Measurements from ENCODE around the gene TSPAN33.

Gene TSPAN33

GRCh38 chr7:129122078-129122750, 22.3 kb upstream of the TSPAN33 start:
- Mint-ChIP-seq H3K4me3 (no peak overlapping the region), H3K36me3 (ENCODE audit: low read depth) (peaks cover 9% of the 10 kb centered on the region), H3K4me1 (peaks cover 26% of the 10 kb centered on the region), H3K27me3 (peaks cover 9% of the 10 kb centered on the region), H3K27ac (peak overlapping the region; percentile 83), H3K9me3 (peaks cover 16% of the 10 kb centered on the region)
- no peak for ATAC-seq
- DNase-seq: no peak

GRCh38 chr7:129122751-129123509, 21.6 kb upstream of the TSPAN33 start:
- H3K9me3 Mint-ChIP-seq: peaks cover 16% of the 10 kb centered on the region

GRCh38 chr7:129123510-129123857, 21.0 kb upstream of the TSPAN33 start:
- no peak overlapping the region for H3K27ac Mint-ChIP-seq
- peaks cover 9% of the 10 kb centered on the region for H3K27me3 Mint-ChIP-seq
- DNase-seq (no peak), ATAC-seq (no peak)
- H3K36me3 Mint-ChIP-seq (ENCODE audit: low read depth): peaks cover 9% of the 10 kb centered on the region
- H3K9me3 Mint-ChIP-seq: peaks cover 16% of the 10 kb centered on the region
- no peak overlapping the region for H3K4me3 Mint-ChIP-seq
- H3K4me1 Mint-ChIP-seq: peaks cover 26% of the 10 kb centered on the region

More at GRCh38 chr7:129122751-129123509, 21.6 kb upstream of the TSPAN33 start:
- ATAC-seq: peak; percentile 79
- H3K4me1 Mint-ChIP-seq: peaks cover 26% of the 10 kb centered on the region
- DNase-seq: peak; percentile 46
- peak overlapping the region; percentile 83 for H3K27ac Mint-ChIP-seq
- peaks cover 9% of the 10 kb centered on the region for H3K27me3 Mint-ChIP-seq
- H3K36me3 Mint-ChIP-seq (ENCODE audit: low read depth): peaks cover 9% of the 10 kb centered on the region
- peak overlapping the region; percentile 36 for H3K4me3 Mint-ChIP-seq

GRCh38 chr7:129126314-129126713, 18.2 kb upstream of the TSPAN33 start:
- peaks cover 3% of the 10 kb centered on the region for H3K27me3 Mint-ChIP-seq
- H3K27ac Mint-ChIP-seq: no peak overlapping the region
- H3K4me1 Mint-ChIP-seq: peaks cover 24% of the 10 kb centered on the region
- H3K4me3 Mint-ChIP-seq: no peak overlapping the region
- H3K36me3 Mint-ChIP-seq (ENCODE audit: low read depth): peaks cover 2% of the 10 kb centered on the region
- DNase-seq (no peak), ATAC-seq (no peak)
- peaks cover 7% of the 10 kb centered on the region for H3K9me3 Mint-ChIP-seq

- Mint-ChIP-seq H3K27ac (no peak overlapping the region), H3K36me3 (ENCODE audit: low read depth) (no peaks in the 10 kb centered on the region), H3K4me1 (peaks cover 16% of the 10 kb centered on the region), H3K4me3 (no peak overlapping the region), H3K27me3 (peaks cover 3% of the 10 kb centered on the region), H3K9me3 (no peaks in the 10 kb centered on the region)
- ATAC-seq: no peak
- DNase-seq: no peak
Measured at GRCh38 chr7:129127154-129127553, 17.4 kb upstream of the TSPAN33 start.

- Mint-ChIP-seq H3K27me3 (peaks cover 3% of the 10 kb centered on the region), H3K4me1 (peaks cover 11% of the 10 kb centered on the region), H3K36me3 (ENCODE audit: low read depth) (no peaks in the 10 kb centered on the region), H3K9me3 (no peaks in the 10 kb centered on the region), H3K27ac (no peak overlapping the region), H3K4me3 (no peak overlapping the region)
- ATAC-seq (no peak), DNase-seq (no peak)
Measured at GRCh38 chr7:129127601-129128000, 16.9 kb upstream of the TSPAN33 start.

GRCh38 chr7:129134356-129134987, 10.0 kb upstream of the TSPAN33 start:
- H3K4me1 Mint-ChIP-seq: peaks cover 31% of the 10 kb centered on the region
- peak overlapping the region; percentile 21 for H3K27ac Mint-ChIP-seq
- ATAC-seq: no peak
- H3K9me3 Mint-ChIP-seq: no peaks in the 10 kb centered on the region
- H3K27me3 Mint-ChIP-seq: no peaks in the 10 kb centered on the region
- DNase-seq: no peak
- no peak overlapping the region for H3K4me3 Mint-ChIP-seq
- no peaks in the 10 kb centered on the region for H3K36me3 Mint-ChIP-seq (ENCODE audit: low read depth)

- Mint-ChIP-seq H3K27me3 (no peaks in the 10 kb centered on the region), H3K9me3 (no peaks in the 10 kb centered on the region), H3K4me3 (peak overlapping the region; percentile 18), H3K27ac (peak overlapping the region; percentile 68), H3K36me3 (ENCODE audit: low read depth) (no peaks in the 10 kb centered on the region), H3K4me1 (peaks cover 31% of the 10 kb centered on the region)
- ATAC-seq: no peak
- DNase-seq: no peak
Measured at GRCh38 chr7:129136887-129137642, 7.4 kb upstream of the TSPAN33 start.

- peak overlapping the region; percentile 86 for H3K4me3 Mint-ChIP-seq
- no peak for ATAC-seq
- no peak overlapping the region for H3K27ac Mint-ChIP-seq
- H3K9me3 Mint-ChIP-seq: no peaks in the 10 kb centered on the region
- peaks cover 28% of the 10 kb centered on the region for H3K4me1 Mint-ChIP-seq
- H3K27me3 Mint-ChIP-seq: peaks cover 14% of the 10 kb centered on the region
- no peak for DNase-seq
- H3K36me3 Mint-ChIP-seq (ENCODE audit: low read depth): no peaks in the 10 kb centered on the region
Measured at GRCh38 chr7:129143724-129144094, 798 bp upstream of the TSPAN33 start.

DNA sequence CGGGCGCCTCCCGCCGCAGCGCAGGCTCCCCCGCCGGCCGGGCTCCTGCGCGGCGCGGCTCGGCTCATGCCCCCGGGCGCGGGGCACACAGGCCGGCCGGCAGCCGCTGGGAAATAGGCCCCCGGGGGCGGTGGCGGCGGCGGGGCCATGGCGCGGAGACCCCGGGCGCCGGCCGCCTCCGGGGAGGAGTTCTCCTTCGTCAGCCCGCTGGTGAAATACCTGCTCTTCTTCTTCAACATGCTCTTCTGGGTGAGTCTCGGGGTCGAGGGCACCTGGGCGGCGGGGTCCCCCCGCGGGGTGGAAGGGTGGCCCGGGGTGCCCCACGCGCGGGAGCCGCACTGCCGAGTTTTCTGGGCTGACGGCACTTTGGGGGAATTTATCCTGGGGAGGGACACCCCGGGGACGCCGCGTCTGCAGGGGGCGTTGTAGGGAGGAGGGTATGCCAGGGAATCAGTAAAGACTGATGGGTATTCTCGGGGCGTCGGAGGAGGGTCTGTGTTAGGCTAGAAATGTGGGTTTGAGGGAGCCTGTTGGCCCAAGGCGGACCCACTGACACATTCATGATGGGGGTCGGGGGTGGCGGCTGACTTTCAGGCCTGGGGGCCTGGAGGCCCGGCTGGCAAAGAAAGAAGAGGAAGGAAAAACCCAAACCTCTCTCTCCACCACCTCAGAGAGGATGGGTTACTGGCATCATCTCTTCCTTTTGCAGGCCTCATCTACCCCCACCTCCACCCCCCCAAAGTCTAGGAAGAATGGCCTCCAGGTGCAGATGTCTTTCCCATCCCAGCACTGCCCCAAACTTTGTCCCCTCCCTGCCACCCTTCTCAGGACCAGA, 544 bp downstream of the TSPAN33 start:
- Mint-ChIP-seq H3K36me3 (ENCODE audit: low read depth) (no peaks in the 10 kb centered on the region), H3K27me3 (peaks cover 14% of the 10 kb centered on the region), H3K9me3 (no peaks in the 10 kb centered on the region), H3K27ac (peak overlapping the region; percentile 73), H3K4me1 (peaks cover 32% of the 10 kb centered on the region), H3K4me3 (peak overlapping the region; percentile 81)
- ATAC-seq (peak; percentile 52), DNase-seq (peak; percentile 42)

DNA sequence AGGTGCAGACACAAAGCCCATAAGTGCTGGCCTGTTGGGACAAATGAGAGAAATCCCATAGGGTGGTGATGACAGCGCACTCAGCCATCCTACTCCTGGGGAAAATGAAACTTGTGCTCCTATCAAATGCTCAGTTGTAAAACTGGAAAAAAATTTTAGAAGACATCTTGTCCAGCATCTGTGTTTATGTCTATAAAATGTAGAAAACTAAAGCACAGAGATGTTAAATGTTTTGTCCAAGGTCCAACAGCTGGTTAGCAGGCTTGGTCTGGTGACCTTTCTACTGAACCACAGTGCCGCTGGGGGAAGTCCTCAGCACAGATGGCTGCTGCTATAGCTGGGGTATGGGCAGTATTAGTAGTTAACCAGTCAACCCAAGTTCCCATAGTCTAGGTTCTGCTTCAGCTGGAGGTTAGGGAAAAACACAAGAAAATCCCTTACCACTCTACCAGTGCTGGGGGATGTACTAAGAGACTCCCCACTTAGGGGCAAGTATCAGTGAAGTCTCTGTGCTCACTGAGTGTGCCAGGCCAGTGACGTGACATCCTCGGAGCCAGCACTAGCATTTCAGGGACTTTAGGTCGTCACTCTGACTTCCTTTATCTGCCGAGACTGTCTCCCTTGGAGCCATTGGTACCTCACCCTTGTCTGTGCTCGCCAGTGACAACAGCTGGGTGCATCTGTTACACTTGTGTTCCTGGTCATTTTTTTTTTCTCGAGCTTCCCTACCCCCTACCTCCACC, 1.9 kb downstream of the TSPAN33 start:
- peak overlapping the region; percentile 52 for H3K27ac Mint-ChIP-seq
- H3K36me3 Mint-ChIP-seq (ENCODE audit: low read depth): no peaks in the 10 kb centered on the region
- H3K9me3 Mint-ChIP-seq: no peaks in the 10 kb centered on the region
- H3K4me3 Mint-ChIP-seq: peak overlapping the region; percentile 81
- peaks cover 32% of the 10 kb centered on the region for H3K4me1 Mint-ChIP-seq
- ATAC-seq (peak; percentile 44), DNase-seq (no peak)
- peaks cover 14% of the 10 kb centered on the region for H3K27me3 Mint-ChIP-seq

DNA sequence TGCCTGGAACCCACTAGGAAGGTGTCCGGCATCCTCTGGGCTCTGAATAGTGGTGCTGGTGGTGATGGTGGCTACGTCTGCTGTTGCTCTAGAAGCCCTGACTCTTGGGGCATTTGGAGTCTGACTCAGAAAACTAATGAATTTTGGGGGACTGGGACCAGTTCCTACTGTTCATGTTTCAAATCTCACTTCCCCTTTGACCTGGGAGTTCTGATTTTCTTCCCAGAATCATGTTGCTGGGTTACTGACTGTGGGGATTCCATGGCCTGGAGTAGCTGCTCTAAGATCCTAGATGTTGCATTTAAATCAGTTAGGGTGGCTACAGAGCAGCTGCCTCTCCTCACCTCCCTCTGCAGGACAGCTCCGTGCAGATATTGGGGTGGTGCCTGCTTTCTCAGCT, 3.2 kb downstream of the TSPAN33 start:
- H3K27ac Mint-ChIP-seq: peak overlapping the region; percentile 59
- H3K4me1 Mint-ChIP-seq: peaks cover 32% of the 10 kb centered on the region
- no peak for ATAC-seq
- H3K9me3 Mint-ChIP-seq: no peaks in the 10 kb centered on the region
- DNase-seq: no peak
- peak overlapping the region; percentile 23 for H3K4me3 Mint-ChIP-seq
- peaks cover 14% of the 10 kb centered on the region for H3K27me3 Mint-ChIP-seq
- no peaks in the 10 kb centered on the region for H3K36me3 Mint-ChIP-seq (ENCODE audit: low read depth)

GRCh38 chr7:129149511-129149910, 5.0 kb downstream of the TSPAN33 start:
- no peaks in the 10 kb centered on the region for H3K9me3 Mint-ChIP-seq
- DNase-seq: no peak
- peaks cover 24% of the 10 kb centered on the region for H3K4me1 Mint-ChIP-seq
- H3K4me3 Mint-ChIP-seq: no peak overlapping the region
- no peak overlapping the region for H3K27ac Mint-ChIP-seq
- H3K36me3 Mint-ChIP-seq (ENCODE audit: low read depth): no peaks in the 10 kb centered on the region
- no peaks in the 10 kb centered on the region for H3K27me3 Mint-ChIP-seq
- ATAC-seq: no peak

Measured in activated naive CD8-positive, alpha-beta T cell treated with anti-CD3 and anti-CD28 coated beads, Interleukin-2, amount 50 U/mL, for 24 hours (primary cell).